ENCODE results near the gene CNKSR3.

CNKSR3 gene

DNA sequence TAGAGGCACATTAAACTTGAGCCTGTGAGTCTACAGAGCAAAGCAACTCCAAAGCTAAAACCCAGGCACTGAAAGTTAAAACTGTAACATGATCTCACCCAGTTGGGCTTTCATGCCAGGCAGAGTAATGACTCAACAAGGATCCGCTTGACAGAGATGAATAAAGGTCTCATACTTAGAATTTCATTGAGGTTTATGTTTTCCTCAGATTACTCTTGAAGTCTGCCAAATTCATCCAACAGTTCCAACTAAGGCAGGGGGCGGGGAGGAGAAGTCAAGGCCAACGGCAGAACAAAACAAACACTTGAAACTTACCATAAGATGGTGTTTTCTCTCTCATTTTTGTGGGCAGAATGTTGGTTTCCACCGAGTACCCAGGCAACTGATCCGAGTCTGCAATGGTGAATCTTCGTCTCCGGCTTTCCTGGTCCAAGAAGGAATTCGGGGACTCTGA, 99.8 kb downstream of the CNKSR3 start:
- peak; percentile 62 to 77 for DNase-seq

GRCh38 chr6:154408891-154409500, 101.5 kb downstream of the CNKSR3 start:
- DNase-seq = no peak

- no peak for DNase-seq
Measured at GRCh38 chr6:154407440-154407839, 103.0 kb downstream of the CNKSR3 start.

GRCh38 chr6:154406869-154407268, 103.6 kb downstream of the CNKSR3 start:
- no peak for DNase-seq

DNA sequence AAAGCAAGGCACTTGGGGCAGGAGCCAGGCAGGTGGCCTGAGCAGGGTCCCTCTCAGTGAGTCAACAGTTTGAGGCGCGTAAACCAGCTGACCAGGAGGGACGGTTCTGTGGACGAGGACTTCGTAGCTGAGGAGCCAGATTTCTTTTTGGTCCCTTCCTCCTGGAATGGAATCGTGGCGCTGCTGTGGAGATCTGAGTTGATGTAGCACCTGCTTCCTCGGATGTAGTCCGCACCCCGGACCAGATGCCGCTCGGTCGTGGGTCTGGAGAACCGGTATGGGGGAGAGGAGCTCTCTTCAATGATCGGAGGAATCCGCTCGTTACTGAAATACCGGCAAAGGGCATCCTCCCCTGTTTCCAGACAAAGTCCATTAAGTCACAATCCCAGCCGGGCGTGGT, 104.2 kb downstream of the CNKSR3 start:
- DNase-seq = no peak

- no peak for DNase-seq
Measured at GRCh38 chr6:154404791-154405400, 105.6 kb downstream of the CNKSR3 start.

GRCh38 chr6:154403788-154404187, 106.7 kb downstream of the CNKSR3 start:
- DNase-seq = peak in 1 of 2 experiments; percentile 27

DNA sequence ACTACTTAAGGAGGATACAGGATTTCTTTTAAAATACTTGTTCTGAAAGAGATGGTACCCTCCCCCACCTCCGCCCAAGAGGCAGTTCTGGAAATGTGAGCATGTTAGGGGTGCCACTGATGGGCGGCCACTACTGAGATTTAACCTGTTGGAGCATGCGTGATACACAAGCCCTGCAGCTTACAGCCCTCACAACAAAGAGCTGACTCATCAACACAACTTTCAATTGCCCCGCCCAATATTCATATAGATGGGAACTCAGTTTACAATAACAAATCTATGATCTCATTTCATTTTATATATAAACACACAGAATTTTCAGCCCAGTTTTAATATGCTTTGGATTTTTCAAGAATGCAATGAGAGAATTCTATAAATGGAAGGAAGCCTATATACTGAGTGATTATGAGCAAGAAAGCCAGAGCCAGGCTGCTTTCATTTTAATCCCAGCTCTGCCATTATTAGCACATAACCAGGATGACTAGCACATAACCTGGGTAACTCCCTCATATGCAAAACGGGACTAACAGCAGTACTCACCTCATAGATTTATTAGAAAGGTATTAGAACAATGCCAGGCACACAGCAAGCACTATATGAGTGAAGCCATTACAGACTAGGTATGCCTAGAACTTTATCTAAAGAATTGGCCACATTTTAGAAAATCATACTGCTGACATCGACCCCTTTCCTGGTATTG, 108.3 kb downstream of the CNKSR3 start:
- no peak for DNase-seq

DNA sequence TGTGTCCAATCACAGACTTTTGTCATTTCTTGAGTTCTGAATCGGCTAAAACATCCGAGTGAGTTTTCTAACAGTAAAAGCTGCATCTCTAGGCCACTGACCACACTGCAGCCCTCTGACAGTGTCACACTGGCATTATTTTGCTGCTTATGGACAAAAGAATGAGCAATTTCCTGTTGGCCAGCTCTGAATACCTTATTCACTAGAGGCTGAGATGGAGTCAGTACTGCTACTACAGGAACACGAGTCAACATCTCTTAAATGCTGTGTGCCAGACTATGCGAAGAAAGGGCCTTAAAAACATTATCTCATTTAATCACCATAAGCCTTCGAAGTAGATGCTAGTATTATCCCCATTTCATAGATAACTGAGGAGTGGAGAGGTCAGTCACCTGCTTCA, 111.4 kb downstream of the CNKSR3 start:
- DNase-seq = no peak

- no peak for DNase-seq
Measured at GRCh38 chr6:154397491-154398195, 112.8 kb downstream of the CNKSR3 start.

GRCh38 chr6:154395878-154396277, 114.6 kb downstream of the CNKSR3 start:
- DNase-seq = no peak

DNA sequence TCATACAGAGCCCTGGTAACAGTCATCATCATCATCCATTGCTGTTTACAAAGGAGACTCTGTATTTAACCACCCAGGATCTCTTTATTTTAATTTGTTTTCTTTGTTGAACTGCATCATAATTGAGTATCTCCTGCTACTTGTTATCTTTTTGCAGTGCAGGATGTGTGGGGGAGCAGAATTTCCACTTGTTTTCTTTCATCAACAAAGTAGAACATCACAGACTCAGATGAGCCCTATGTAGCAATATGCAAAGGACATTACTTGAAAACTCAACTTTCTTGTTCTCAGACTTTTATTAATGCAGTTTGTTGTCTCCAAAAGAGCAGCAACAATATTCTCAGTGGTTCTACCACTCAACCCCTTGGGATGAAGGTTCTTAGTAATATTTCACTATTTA, 115.2 kb downstream of the CNKSR3 start:
- no peak for DNase-seq

GRCh38 chr6:154394571-154394970, 115.9 kb downstream of the CNKSR3 start:
- no peak for DNase-seq

- no peak for DNase-seq
Measured at GRCh38 chr6:154390034-154390433, 120.5 kb downstream of the CNKSR3 start.

DNA sequence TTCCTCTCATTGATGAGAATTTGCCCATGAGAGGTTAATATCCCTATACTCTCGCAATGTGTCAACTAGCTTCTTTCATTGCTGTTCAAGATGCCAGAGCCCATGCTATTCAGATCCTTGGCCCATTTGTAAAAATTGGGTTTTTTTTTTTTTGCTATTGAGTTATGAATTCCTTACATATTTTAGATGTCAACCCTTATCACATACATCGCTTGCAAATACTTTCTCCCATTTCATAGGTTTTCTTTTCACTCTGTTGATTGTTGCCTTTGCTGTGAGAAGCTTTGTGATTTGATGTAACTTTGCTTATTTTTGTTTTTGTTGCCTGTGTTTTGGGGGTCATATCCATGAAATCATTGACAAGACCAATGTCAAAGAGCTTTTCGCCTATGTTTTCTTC, 121.7 kb downstream of the CNKSR3 start:
- no peak for DNase-seq

- no peak for DNase-seq
Measured at GRCh38 chr6:154386848-154387717, 123.4 kb downstream of the CNKSR3 start.

- DNase-seq = no peak
Measured at GRCh38 chr6:154384191-154384590, 126.3 kb downstream of the CNKSR3 start.

DNA sequence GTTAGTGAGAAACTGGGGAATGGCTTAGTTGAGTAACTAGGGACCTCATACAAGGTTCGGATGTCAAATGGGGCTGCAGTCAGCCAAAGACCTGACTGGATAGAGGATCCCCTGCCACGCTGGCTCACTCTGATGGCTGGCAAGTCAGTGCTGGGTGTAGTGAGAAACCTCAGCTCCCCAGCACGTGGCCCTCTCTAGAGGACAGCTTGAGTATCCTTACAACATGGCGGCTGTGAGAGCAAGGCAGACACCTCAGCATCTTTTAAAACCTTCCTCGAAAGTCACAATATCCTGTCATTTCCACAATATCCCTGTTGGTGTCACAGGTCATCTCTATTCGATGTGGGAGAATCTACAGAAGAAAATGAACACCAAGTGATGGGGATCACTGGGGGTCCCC, 127.2 kb downstream of the CNKSR3 start:
- DNase-seq = no peak

DNA sequence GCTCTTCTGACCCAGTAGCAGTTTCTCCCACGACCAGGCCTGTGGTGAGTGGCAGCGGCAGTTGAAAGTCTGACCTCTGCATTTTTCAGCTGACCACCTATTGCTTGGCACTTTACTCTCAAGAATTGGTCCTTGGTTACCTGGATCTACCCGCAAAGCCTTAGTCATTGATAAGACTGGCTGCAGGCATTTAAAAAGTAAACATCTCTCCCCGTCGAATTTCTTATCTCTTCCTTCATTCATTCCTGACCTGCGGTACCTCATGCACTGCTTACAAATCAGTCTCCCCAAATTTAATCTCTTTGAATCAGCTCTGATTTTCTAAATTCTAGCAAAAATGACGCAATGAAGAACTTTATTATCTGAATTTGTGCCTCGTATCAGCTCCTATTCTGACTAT, 127.7 kb downstream of the CNKSR3 start:
- no peak for DNase-seq

- no peak for DNase-seq
Measured at GRCh38 chr6:154381548-154381947, 128.9 kb downstream of the CNKSR3 start.

DNA sequence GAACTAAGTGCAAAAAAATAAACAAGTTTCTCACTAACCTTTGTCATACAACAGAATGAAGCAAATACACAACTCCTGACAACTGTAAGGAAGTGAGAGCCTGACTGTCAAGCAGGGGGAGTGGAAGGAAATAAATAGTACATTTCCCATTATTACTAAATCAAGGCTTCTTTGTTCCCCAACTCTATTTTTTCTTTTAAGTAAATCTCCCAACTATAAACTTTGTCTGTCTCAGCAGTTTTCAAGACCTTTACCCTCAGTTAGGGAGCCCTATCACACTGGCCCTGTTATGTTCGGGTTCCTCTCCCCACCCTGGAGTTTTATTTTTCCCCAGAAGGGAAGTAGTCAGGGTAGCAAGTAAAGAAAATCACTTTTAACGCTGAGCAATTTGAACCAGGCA, 129.7 kb downstream of the CNKSR3 start:
- DNase-seq = no peak

DNA sequence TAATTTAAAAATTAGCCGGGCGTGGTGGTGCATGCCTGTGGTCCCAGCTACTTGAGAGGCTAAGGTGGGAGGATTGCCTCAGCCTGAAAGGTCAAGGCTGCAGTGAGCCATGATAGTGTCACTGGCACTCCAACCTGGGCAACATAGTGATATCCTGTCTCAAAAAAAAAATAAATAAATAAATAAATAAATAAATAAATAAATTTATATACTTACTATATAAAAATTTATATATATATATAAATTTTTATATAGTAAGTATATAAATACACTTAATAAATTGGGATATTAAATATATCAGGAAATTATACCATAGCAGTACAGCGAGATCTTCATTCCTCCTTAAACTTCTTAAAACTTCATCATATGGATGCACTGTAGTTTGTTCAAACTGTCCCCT, 130.9 kb downstream of the CNKSR3 start:
- DNase-seq = no peak

- DNase-seq = no peak
Measured at GRCh38 chr6:154378518-154378917, 132.0 kb downstream of the CNKSR3 start.

Measured in activated CD4-positive, alpha-beta T cell treated with anti-CD3 and anti-CD28 coated beads, Interleukin-2, amount 50 U/mL, for 48 hours (primary cell).